CD14-positive monocyte (primary cell): Measurements from ENCODE around the gene TRIM33. TPM values are rescaled to one million over a fixed set of nuclear protein-coding genes. Genes with fewer than 3 reads are reported as not detected.

Source experiments
- DNase-seq, 3 donors: peaks; one replicate each; pipeline ENCODE4 v3.0.0-alpha.2; 2011 to 2022
- H2AFZ ChIP-seq: 2 replicates; pipeline ENCODE4 v1.6.0; 2012; ENCODE audit warnings: mild to moderate bottlenecking, low read depth, low read length, inconsistent platforms; ENCODE audit not compliant: insufficient read depth, poor library complexity, severe bottlenecking
- H3K27ac ChIP-seq, 2 donors: 1 replicate in 1 of 2; 2 replicates in 1 of 2; pipeline ENCODE4 v1.5.1; 2012 to 2013; ENCODE audit warnings: low read length in 2 of 2, control low read depth in 1 of 2, inconsistent platforms in 1 of 2, low read depth in 1 of 2, mild to moderate bottlenecking in 1 of 2
- H3K27me3 ChIP-seq, 2 donors: one replicate each; pipeline versions ENCODE4 v1.6.0 to v1.6.1; 2011 to 2013; ENCODE audit warnings: low read length in 2 of 2; ENCODE audit not compliant: control insufficient read depth in 2 of 2, insufficient read depth in 2 of 2
- H3K36me3 ChIP-seq, 2 donors: replicated peaks in 1 of 2; 1 replicate in 1 of 2; 2 replicates in 1 of 2; pipeline versions ENCODE4 v1.5.1 to v1.6.1; 2012 to 2013; ENCODE audit warnings: low read length in 2 of 2, control low read depth in 1 of 2, inconsistent platforms in 1 of 2, mild to moderate bottlenecking in 1 of 2; ENCODE audit not compliant: insufficient read depth in 2 of 2, control insufficient read depth in 1 of 2
- H3K4me1 ChIP-seq, 2 donors: 1 replicate in 1 of 2; 2 replicates in 1 of 2; pipeline versions ENCODE4 v1.5.1 to v1.6.1; 2012 to 2013; ENCODE audit warnings: low read length in 2 of 2, control low read depth in 1 of 2, inconsistent platforms in 1 of 2, mild to moderate bottlenecking in 1 of 2, moderate library complexity in 1 of 2; ENCODE audit not compliant: insufficient read depth in 2 of 2, control insufficient read depth in 1 of 2
- H3K4me2 ChIP-seq: replicated peaks from 2 replicates; pipeline ENCODE3; 2012; ENCODE audit warnings: low read length, moderate library complexity, mild to moderate bottlenecking; ENCODE audit not compliant: poor library complexity, severe bottlenecking; ENCODE audit errors: extremely low read depth
- H3K4me3 ChIP-seq, 3 experiments: fragments of 200-600 bp in 1 of 3; sonication (generic) in 1 of 3; replicated peaks in 1 of 3; 1 replicate in 2 of 3; 2 replicates in 1 of 3; pipeline ENCODE4 v1.5.1; 2011 to 2013; ENCODE audit warnings: low read length in 3 of 3, mild to moderate bottlenecking in 3 of 3, control low read depth in 2 of 3, low read depth in 2 of 3, inconsistent platforms in 1 of 3, moderate library complexity in 1 of 3
- H3K79me2 ChIP-seq: 2 replicates; pipeline ENCODE4 v1.6.0; 2012; ENCODE audit warnings: mild to moderate bottlenecking, control low read depth, inconsistent platforms, low read length, moderate library complexity; ENCODE audit not compliant: insufficient read depth
- H3K9ac ChIP-seq: 2 replicates; pipeline ENCODE4 v1.6.0; 2017; ENCODE audit warnings: low read length, mild to moderate bottlenecking; ENCODE audit not compliant: insufficient read depth, poor library complexity, severe bottlenecking
- H3K9me3 ChIP-seq, 2 donors: replicated peaks in 1 of 2; 1 replicate in 1 of 2; 2 replicates in 1 of 2; pipeline versions ENCODE4 v1.5.1 to v1.6.1; 2012 to 2013; ENCODE audit warnings: low read length in 2 of 2, control low read depth in 1 of 2; ENCODE audit not compliant: control insufficient read depth in 1 of 2, insufficient read depth in 1 of 2
- H4K20me1 ChIP-seq: 2 replicates; pipeline ENCODE4 v1.6.0; 2012; ENCODE audit warnings: mild to moderate bottlenecking, low read length, control low read depth, moderate library complexity; ENCODE audit not compliant: insufficient read depth
- H3K27ac Mint-ChIP-seq, 7 donors: one replicate each; pipeline ENCODE4 v1.8.0; 2020; ENCODE audit warnings: mild to moderate bottlenecking in 7 of 7, mixed read lengths in 7 of 7, moderate library complexity in 6 of 7, inconsistent platforms in 2 of 7
- H3K27me3 Mint-ChIP-seq, 3 donors: one replicate each; pipeline ENCODE4 v1.8.0; 2021 to 2022; ENCODE audit warnings: low read depth in 3 of 3, mild to moderate bottlenecking in 3 of 3, mixed read lengths in 3 of 3, moderate library complexity in 3 of 3, inconsistent platforms in 1 of 3
- H3K36me3 Mint-ChIP-seq, 2 donors: one replicate each; pipeline ENCODE4 v1.8.0; 2020; ENCODE audit warnings: mixed read lengths in 2 of 2, inconsistent platforms in 1 of 2, mild to moderate bottlenecking in 1 of 2
- H3K4me1 Mint-ChIP-seq: one replicate; pipeline ENCODE4 v1.8.0; 2020; ENCODE audit warnings: mild to moderate bottlenecking, mixed read lengths
- H3K4me3 Mint-ChIP-seq, 2 donors: one replicate each; pipeline ENCODE4 v1.8.0; 2020; ENCODE audit warnings: mild to moderate bottlenecking in 2 of 2, mixed read lengths in 2 of 2, moderate library complexity in 1 of 2
- H3K9me3 Mint-ChIP-seq, 7 donors: one replicate each; pipeline ENCODE4 v1.8.0; 2020 to 2022; ENCODE audit warnings: mixed read lengths in 7 of 7, mild to moderate bottlenecking in 6 of 7, moderate library complexity in 6 of 7, inconsistent platforms in 2 of 7
- intact Hi-C, 2 donors: fragments of 100-400 bp; cut with micrococcal nuclease; formaldehyde crosslinking; loops; one replicate each; pipeline versions ENCODE4 v1.15.0 to v1.15.1; 2023
- polyA plus RNA-seq, 3 donors: library from polyadenylated mRNA; depleted of rRNA in 1 of 3; unstranded in 2 of 3; stranded (reverse) in 1 of 3; fragments of 300-500 nt in 2 of 3; fragments of >200 nt in 1 of 3; fragmentation: Illumina TruSeq in 2 of 3; gene quantifications; 1 replicate in 2 of 3; 2 replicates in 1 of 3; pipeline ENCODE4 v1.2.3, GENCODE V29; 2012 to 2021
- TF ChIP-seq, protein P1 (sequence below): fragments of 200-600 bp; IDR thresholded peaks from one replicate; pipeline ENCODE4 v1.8.0; 2022; ENCODE audit warnings: antibody characterized with exemption, mild to moderate bottlenecking

TRIM33 gene
- polyA plus RNA-seq, 3 donors = 11.8 to 16.5 (median 13.7) TPM

DNA sequence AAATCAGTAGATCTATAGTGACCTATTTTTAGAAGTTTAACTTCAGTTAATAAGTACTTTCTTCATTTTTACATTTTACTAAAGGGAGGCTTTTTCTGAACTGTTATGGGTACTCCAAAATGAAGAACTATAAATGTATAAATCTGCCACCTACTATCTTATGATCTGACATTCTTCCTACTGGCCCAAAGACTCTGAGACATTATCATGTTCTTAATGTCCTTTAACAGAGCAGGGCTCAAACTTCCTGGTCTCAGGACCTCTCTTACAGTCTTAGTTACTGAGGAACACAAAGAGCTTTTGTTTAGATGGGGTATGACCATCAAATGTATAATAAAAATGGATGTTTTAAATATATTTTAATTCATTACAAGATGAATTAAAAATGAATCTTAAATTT, 8.9 kb downstream of the TRIM33 start:
- Histone ChIP-seq H3K79me2 (peaks cover 99% of the 10 kb centered on the region), H2AFZ (no peak overlapping the region), H3K27me3 (no peaks in the 10 kb centered on the region), H4K20me1 (peaks cover 93% of the 10 kb centered on the region), H3K4me2 (no peak overlapping the region), H3K27ac (no peak overlapping the region), H3K9me3 (no peaks in the 10 kb centered on the region), H3K36me3 (peaks cover 2 to 27% of the 10 kb centered on the region in 2 donors), H3K4me3 (no peak overlapping the region), H3K4me1 (peaks cover 0 to 2% of the 10 kb centered on the region in 2 donors), H3K9ac (no peak overlapping the region)
- intact Hi-C loops = no loop called here
- Mint-ChIP-seq H3K9me3 (peaks cover 0 to 6% (median 0%) of the 10 kb centered on the region in 7 donors), H3K27ac (peak overlapping the region in 1 of 7 donors; percentile 32), H3K4me3 (no peak overlapping the region), H3K36me3 (peaks cover 19 to 30% of the 10 kb centered on the region in 2 donors), H3K27me3 (no peaks in the 10 kb centered on the region), H3K4me1 (peaks cover 29% of the 10 kb centered on the region)
- TF ChIP-seq, protein P1, sequence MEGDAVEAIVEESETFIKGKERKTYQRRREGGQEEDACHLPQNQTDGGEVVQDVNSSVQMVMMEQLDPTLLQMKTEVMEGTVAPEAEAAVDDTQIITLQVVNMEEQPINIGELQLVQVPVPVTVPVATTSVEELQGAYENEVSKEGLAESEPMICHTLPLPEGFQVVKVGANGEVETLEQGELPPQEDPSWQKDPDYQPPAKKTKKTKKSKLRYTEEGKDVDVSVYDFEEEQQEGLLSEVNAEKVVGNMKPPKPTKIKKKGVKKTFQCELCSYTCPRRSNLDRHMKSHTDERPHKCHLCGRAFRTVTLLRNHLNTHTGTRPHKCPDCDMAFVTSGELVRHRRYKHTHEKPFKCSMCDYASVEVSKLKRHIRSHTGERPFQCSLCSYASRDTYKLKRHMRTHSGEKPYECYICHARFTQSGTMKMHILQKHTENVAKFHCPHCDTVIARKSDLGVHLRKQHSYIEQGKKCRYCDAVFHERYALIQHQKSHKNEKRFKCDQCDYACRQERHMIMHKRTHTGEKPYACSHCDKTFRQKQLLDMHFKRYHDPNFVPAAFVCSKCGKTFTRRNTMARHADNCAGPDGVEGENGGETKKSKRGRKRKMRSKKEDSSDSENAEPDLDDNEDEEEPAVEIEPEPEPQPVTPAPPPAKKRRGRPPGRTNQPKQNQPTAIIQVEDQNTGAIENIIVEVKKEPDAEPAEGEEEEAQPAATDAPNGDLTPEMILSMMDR = no peak
- no peak for DNase-seq

DNA sequence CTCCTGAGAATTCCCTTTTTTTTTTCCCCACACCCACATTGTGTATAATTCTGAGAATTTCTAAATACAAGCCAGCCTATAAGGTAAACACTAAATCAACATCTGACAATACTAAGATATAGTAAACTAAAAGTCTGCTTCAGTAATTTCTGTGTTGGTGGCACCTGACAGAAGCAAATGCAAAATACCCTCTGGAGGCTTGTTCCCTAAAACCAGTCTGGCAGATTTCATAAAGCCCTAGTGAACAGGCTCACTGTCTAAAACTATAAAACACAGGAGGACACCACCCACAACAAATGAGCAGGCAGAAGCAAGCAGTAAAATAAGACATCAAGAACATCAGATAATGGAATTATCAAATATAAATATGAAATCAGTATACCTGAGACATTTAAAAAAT, 11.5 kb downstream of the TRIM33 start:
- peaks cover 29% of the 10 kb centered on the region for H3K4me1 Mint-ChIP-seq
- intact Hi-C loops = no loop called here
- no peak overlapping the region for H3K4me2 ChIP-seq
- peaks cover 0 to 6% (median 0%) of the 10 kb centered on the region in 7 donors for H3K9me3 Mint-ChIP-seq
- H3K27ac Mint-ChIP-seq = peak overlapping the region in 2 of 7 donors; percentile 23 to 42
- H3K27me3 Mint-ChIP-seq = no peaks in the 10 kb centered on the region
- TF ChIP-seq, protein P1 = no peak
- H2AFZ ChIP-seq = no peak overlapping the region
- DNase-seq = no peak
- no peak overlapping the region for H3K4me3 ChIP-seq
- peaks cover 98% of the 10 kb centered on the region for H3K79me2 ChIP-seq
- no peak overlapping the region for H3K27ac ChIP-seq
- peaks cover 91% of the 10 kb centered on the region for H4K20me1 ChIP-seq
- H3K36me3 ChIP-seq = peaks cover 0 to 4% of the 10 kb centered on the region in 2 donors
- H3K4me3 Mint-ChIP-seq = no peak overlapping the region
- no peaks in the 10 kb centered on the region for H3K27me3 ChIP-seq
- no peak overlapping the region for H3K9ac ChIP-seq
- peaks cover 8 to 9% of the 10 kb centered on the region in 2 donors for H3K4me1 ChIP-seq
- H3K9me3 ChIP-seq = no peaks in the 10 kb centered on the region
- H3K36me3 Mint-ChIP-seq = peaks cover 10% of the 10 kb centered on the region in 2 donors
